ENCODE results near the gene STUB1.
A peak's percentile ranks its signal among the peaks of the same experiment; 100 is the strongest.

Gene STUB1

GRCh38 chr16:724188-725040 lies 44.2 kb downstream of the STUB1 start:
- TF ChIP-seq, protein P1, sequence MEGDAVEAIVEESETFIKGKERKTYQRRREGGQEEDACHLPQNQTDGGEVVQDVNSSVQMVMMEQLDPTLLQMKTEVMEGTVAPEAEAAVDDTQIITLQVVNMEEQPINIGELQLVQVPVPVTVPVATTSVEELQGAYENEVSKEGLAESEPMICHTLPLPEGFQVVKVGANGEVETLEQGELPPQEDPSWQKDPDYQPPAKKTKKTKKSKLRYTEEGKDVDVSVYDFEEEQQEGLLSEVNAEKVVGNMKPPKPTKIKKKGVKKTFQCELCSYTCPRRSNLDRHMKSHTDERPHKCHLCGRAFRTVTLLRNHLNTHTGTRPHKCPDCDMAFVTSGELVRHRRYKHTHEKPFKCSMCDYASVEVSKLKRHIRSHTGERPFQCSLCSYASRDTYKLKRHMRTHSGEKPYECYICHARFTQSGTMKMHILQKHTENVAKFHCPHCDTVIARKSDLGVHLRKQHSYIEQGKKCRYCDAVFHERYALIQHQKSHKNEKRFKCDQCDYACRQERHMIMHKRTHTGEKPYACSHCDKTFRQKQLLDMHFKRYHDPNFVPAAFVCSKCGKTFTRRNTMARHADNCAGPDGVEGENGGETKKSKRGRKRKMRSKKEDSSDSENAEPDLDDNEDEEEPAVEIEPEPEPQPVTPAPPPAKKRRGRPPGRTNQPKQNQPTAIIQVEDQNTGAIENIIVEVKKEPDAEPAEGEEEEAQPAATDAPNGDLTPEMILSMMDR (IDR thresholded peaks at IDR 0.05; ENCODE audit: low read depth, low read length, missing control alignments): no peak
- DNase-seq (ENCODE audit: extremely low read depth, low read depth): no peak
- no peak overlapping the region for H3K4me3 ChIP-seq (replicated peaks; ENCODE audit: low read depth, low read length)

DNA sequence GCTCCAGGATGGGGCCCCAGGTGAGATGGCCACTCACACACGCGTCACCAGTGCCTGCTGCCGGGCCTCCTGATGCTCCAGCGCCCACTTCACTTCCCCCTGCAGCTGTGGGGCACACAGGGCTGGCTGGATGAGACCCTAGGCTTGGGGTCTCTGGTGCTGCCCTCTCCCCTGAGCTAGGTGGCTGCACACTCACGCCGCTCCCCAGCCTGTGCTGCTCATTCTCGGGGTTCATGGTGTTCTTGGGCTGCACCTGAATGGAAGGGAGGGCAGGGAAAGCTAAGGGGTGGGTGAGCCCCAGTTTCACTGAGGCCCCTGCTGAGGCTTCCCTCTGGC lies 44.8 kb downstream of the STUB1 start:
- H3K4me3 ChIP-seq (replicated peaks; ENCODE audit: low read depth, low read length): no peak overlapping the region
- no peak for DNase-seq (ENCODE audit: extremely low read depth, low read depth)
- TF ChIP-seq, protein P1 (IDR thresholded peaks at IDR 0.05; ENCODE audit: low read depth, low read length, missing control alignments): no peak

GRCh38 chr16:725463-726187 lies 45.4 kb downstream of the STUB1 start:
- H3K4me3 ChIP-seq (replicated peaks; ENCODE audit: low read depth, low read length): no peak overlapping the region
- TF ChIP-seq, protein P1 (IDR thresholded peaks at IDR 0.05; ENCODE audit: low read depth, low read length, missing control alignments): no peak
- no peak for DNase-seq (ENCODE audit: extremely low read depth, low read depth)

- DNase-seq (ENCODE audit: extremely low read depth, low read depth): no peak
- TF ChIP-seq, protein P1 (IDR thresholded peaks at IDR 0.05; ENCODE audit: low read depth, low read length, missing control alignments): no peak
Observed at GRCh38 chr16:726188-726437, 45.9 kb downstream of the STUB1 start.

GRCh38 chr16:726438-727290 lies 46.5 kb downstream of the STUB1 start, which contains the start of the genes CCDC78 and HAGHL:
TSS of gene CCDC78 (minus strand) at chr16:726443. CDS start at chr16:726367, 76 bp downstream.
TSS of gene HAGHL (plus strand) at chr16:727106. CDS start at chr16:727510, 404 bp downstream.
- DNase-seq (ENCODE audit: extremely low read depth, low read depth): no peak
- TF ChIP-seq, protein P1 (IDR thresholded peaks at IDR 0.05; ENCODE audit: low read depth, low read length, missing control alignments): no peak
- H3K4me3 ChIP-seq (replicated peaks; ENCODE audit: low read depth, low read length): peak within 1 kb of the TSS; percentile 88

More at GRCh38 chr16:726188-726437, 45.9 kb downstream of the STUB1 start:
- 0 out of 2 replicates have a peak overlapping the region, but pooled peaks have one; percentile 31 for H3K4me3 ChIP-seq (replicated peaks; ENCODE audit: low read depth, low read length)

DNA sequence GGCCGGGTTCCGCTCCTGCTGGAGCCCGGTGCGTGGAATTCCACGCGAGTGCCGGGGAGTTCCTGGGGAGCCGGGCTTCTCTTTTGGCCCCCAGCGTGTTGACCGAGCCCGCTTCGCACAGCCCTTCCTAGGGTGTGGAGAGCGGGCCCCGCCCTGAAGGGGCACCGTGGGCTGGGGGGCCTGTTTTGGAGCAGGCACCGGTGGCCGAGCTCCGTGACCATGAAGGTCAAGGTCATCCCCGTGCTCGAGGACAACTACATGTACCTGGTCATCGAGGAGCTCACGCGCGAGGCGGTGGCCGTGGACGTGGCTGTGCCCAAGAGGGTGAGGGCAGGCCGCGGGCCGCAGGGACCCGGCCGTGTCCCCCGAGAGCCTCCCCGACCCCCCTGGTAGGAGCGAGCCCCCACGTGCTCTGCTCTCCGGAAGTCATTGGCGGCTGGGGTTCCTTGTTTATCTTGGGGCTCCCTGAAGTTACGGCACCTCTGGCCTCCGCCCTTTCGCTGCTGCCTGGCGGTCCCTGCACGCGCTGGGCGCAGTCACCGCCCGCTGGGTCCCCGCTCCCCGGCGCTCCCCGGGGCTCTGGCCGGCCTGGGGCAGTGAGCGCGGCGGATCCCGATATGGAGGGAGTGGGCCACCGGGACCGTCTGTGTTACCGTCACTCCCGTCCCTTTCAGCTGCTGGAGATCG lies 47.2 kb downstream of the STUB1 start:
- peak overlapping the region; percentile 88 for H3K4me3 ChIP-seq (replicated peaks; ENCODE audit: low read depth, low read length)
- TF ChIP-seq, protein P1 (IDR thresholded peaks at IDR 0.05; ENCODE audit: low read depth, low read length, missing control alignments): no peak
- DNase-seq (ENCODE audit: extremely low read depth, low read depth): no peak

Data from HFF-Myc (cell line).